Activated CD4-positive, CD25-positive, alpha-beta regulatory T cell treated with anti-CD3 and anti-CD28 coated beads, Interleukin-2, amount 50 U/mL, for 24 hours (primary cell): ENCODE results near the gene TTC9C.
"Not testable (repeated sequence)": the region's sequence is repeated elsewhere in the genome, so short reads cannot be mapped to it uniquely, and the experiment has no call there.

ENCODE experiments used
- ATAC-seq, 2 donors: fragments of 150-1000 bp; cut with Tn5 transposase; one replicate each; pipeline ENCODE4 v1.10.0; 2021; ENCODE audit warnings: mild to moderate bottlenecking in 1 of 2, moderate library complexity in 1 of 2

TTC9C gene

GRCh38 chr11:62728171-62728988 lies at the start of gene TTC9C:
TTC9C (plus strand) TSS chr11:62728486; CDS start chr11:62728849, 363 bp downstream.
- peak; percentile 25 to 26 for ATAC-seq

- ATAC-seq: peak; percentile 89
Measured at GRCh38 chr11:62678770-62679696, 49.3 kb upstream of the TTC9C start, which contains the start of gene UBXN1. UBXN1 (minus strand) TSS chr11:62679073; CDS start chr11:62678923, 150 bp downstream.

- ATAC-seq: peak; percentile 60 to 62
Measured at GRCh38 chr11:62680825-62681240, 47.5 kb upstream of the TTC9C start.

GRCh38 chr11:62682518-62682917 lies 45.8 kb upstream of the TTC9C start:
- ATAC-seq: no peak

GRCh38 chr11:62687508-62688396 lies 40.5 kb upstream of the TTC9C start:
- ATAC-seq: no peak

- no peak for ATAC-seq
Measured at GRCh38 chr11:62688491-62688890, 39.8 kb upstream of the TTC9C start.

GRCh38 chr11:62689421-62690183 lies 38.7 kb upstream of the TTC9C start, which contains the start of gene LRRN4CL:
LRRN4CL (minus strand) TSS chr11:62689530; CDS start chr11:62688508, 1,022 bp downstream.
- ATAC-seq: no peak

GRCh38 chr11:62693624-62694023 lies 34.7 kb upstream of the TTC9C start:
- ATAC-seq: not testable (repeated sequence)

- ATAC-seq: peak; percentile 64 to 81
Measured at GRCh38 chr11:62694455-62695167, 33.7 kb upstream of the TTC9C start.

- ATAC-seq: no peak
Measured at GRCh38 chr11:62702246-62702645, 26.0 kb upstream of the TTC9C start.

- not testable (repeated sequence) for ATAC-seq
Measured at GRCh38 chr11:62703921-62704320, 24.4 kb upstream of the TTC9C start.

GRCh38 chr11:62705413-62705812 lies 22.9 kb upstream of the TTC9C start:
- no peak for ATAC-seq

- peak; percentile 68 to 71 for ATAC-seq
Measured at GRCh38 chr11:62705880-62706849, 22.1 kb upstream of the TTC9C start.

GRCh38 chr11:62706850-62707247 lies 21.4 kb upstream of the TTC9C start:
- no peak for ATAC-seq

GRCh38 chr11:62707277-62707861 lies 20.9 kb upstream of the TTC9C start, which contains the start of the genes BSCL2 and GNG3:
BSCL2 (minus strand) TSS chr11:62707424; CDS start chr11:62707195, 229 bp downstream.
GNG3 (plus strand) TSS chr11:62707676; CDS start chr11:62708296, 620 bp downstream.
- ATAC-seq: no peak

- no peak for ATAC-seq
Measured at GRCh38 chr11:62708392-62708791, 19.9 kb upstream of the TTC9C start.

- peak; percentile 12 to 14 for ATAC-seq
Measured at GRCh38 chr11:62708793-62709192, 19.5 kb upstream of the TTC9C start.

GRCh38 chr11:62709247-62710000 lies 18.9 kb upstream of the TTC9C start:
- peak; percentile 84 for ATAC-seq
